ENCODE data around the gene RAB35. TPM values are rescaled to one million over a fixed set of nuclear protein-coding genes. Genes with fewer than 3 reads are reported as not detected.

The RAB35 gene
- total RNA-seq, 2 donors from 2014 or later, result 4.0 to 7.0 TPM

DNA sequence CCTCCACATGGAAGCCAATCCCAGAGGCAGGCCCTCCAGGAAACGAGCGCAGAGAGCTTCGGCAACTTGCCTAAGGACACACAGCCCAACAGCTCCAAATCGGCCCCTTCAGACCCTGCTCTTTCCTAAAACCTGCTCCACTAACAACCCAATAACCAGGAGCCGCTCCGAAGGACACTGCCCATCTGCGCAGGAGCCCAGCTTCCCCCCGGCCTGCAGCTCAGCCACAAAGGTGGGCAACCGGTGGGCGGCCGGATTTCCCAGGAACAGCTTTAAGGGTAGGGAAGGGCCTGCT, 13.6 kb downstream of the RAB35 start:
- WGBS, 2 donors, result 91 to 100% methylated on average over 3 to 10 of the region's 11 CpGs
- Histone ChIP-seq H3K27me3 (no peaks in the 10 kb centered on the region), H3K36me3 (replicated peaks in 1 of 2; ENCODE audit: insufficient read depth in 1 of 2, low read depth in 2 of 2) (peaks cover 0 to 12% of the 10 kb centered on the region in 2 donors), H3K4me3 (no peak overlapping the region), H3K9me3 (no peaks in the 10 kb centered on the region), H3K4me1 (peaks cover 15% of the 10 kb centered on the region), H3K27ac (no peak overlapping the region)
- intact Hi-C loops (cut with DNase I), result no loop called here
- DNase-seq (no peak), ATAC-seq (no peak)
- TF ChIP-seq, protein P1, sequence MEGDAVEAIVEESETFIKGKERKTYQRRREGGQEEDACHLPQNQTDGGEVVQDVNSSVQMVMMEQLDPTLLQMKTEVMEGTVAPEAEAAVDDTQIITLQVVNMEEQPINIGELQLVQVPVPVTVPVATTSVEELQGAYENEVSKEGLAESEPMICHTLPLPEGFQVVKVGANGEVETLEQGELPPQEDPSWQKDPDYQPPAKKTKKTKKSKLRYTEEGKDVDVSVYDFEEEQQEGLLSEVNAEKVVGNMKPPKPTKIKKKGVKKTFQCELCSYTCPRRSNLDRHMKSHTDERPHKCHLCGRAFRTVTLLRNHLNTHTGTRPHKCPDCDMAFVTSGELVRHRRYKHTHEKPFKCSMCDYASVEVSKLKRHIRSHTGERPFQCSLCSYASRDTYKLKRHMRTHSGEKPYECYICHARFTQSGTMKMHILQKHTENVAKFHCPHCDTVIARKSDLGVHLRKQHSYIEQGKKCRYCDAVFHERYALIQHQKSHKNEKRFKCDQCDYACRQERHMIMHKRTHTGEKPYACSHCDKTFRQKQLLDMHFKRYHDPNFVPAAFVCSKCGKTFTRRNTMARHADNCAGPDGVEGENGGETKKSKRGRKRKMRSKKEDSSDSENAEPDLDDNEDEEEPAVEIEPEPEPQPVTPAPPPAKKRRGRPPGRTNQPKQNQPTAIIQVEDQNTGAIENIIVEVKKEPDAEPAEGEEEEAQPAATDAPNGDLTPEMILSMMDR (IDR thresholded peaks at IDR 0.05), result no peak
- no peak for TF ChIP-seq POLR2A (IDR thresholded peaks at IDR 0.05)

GRCh38 chr12:120102189-120103043, 14.1 kb downstream of the RAB35 start:
- H3K9me3 ChIP-seq, result no peaks in the 10 kb centered on the region
- peaks cover 15% of the 10 kb centered on the region for H3K4me1 ChIP-seq
- intact Hi-C loops (cut with DNase I), result no loop called here
- ATAC-seq (no peak), DNase-seq (no peak)
- 79 to 85% methylated on average over 9 to 29 of the region's 30 CpGs for WGBS, 2 donors
- H3K27ac ChIP-seq, result no peak overlapping the region
- no peak for TF ChIP-seq POLR2A (IDR thresholded peaks at IDR 0.05)
- TF ChIP-seq, protein P1 (IDR thresholded peaks at IDR 0.05), result no peak
- peaks cover 0 to 10% of the 10 kb centered on the region in 2 donors for H3K36me3 ChIP-seq (replicated peaks in 1 of 2; ENCODE audit: insufficient read depth in 1 of 2, low read depth in 2 of 2)
- no peaks in the 10 kb centered on the region for H3K27me3 ChIP-seq
- no peak overlapping the region for H3K4me3 ChIP-seq

DNA sequence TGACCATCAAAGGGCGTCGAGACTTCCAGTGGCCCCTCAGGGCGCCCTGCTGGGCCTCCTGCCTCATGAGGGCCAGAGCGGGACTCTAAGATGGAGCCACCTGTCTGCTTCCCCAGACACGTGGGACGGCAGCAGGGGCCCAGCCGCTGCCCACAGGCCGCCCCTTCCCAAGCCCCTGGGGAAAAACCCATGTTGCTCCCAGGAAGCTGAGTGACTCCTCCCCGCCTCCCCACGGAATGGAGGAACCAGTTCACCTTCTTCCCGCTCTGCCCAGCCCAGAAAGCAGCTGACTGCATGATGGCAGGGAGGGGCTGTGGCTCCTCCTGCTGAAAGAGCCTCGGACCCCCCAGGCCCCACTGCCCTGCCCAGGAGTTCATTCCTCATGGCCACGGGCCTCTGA, 14.9 kb downstream of the RAB35 start:
- ATAC-seq (no peak), DNase-seq (no peak)
- intact Hi-C loops (cut with DNase I), result no loop called here
- no peaks in the 10 kb centered on the region for H3K9me3 ChIP-seq
- H3K4me3 ChIP-seq, result no peak overlapping the region
- TF ChIP-seq POLR2A (IDR thresholded peaks at IDR 0.05), result no peak
- TF ChIP-seq, protein P1 (IDR thresholded peaks at IDR 0.05), result no peak
- H3K4me1 ChIP-seq, result peaks cover 15% of the 10 kb centered on the region
- H3K36me3 ChIP-seq (replicated peaks in 1 of 2; ENCODE audit: insufficient read depth in 1 of 2, low read depth in 2 of 2), result peaks cover 0 to 15% of the 10 kb centered on the region in 2 donors
- WGBS, 2 donors, result 67 to 75% methylated on average over 2 to 13 of the region's 13 CpGs
- no peak overlapping the region for H3K27ac ChIP-seq
- H3K27me3 ChIP-seq, result no peaks in the 10 kb centered on the region

GRCh38 chr12:120101182-120101581, 15.4 kb downstream of the RAB35 start:
- H3K9me3 ChIP-seq, result no peaks in the 10 kb centered on the region
- DNase-seq, result peak in 2 of 4 donors; percentile 27 to 34
- TF ChIP-seq POLR2A (IDR thresholded peaks at IDR 0.05), result no peak
- TF ChIP-seq, protein P1 (IDR thresholded peaks at IDR 0.05), result no peak
- no peaks in the 10 kb centered on the region for H3K27me3 ChIP-seq
- H3K4me3 ChIP-seq, result no peak overlapping the region
- H3K27ac ChIP-seq, result no peak overlapping the region
- H3K36me3 ChIP-seq (replicated peaks in 1 of 2; ENCODE audit: insufficient read depth in 1 of 2, low read depth in 2 of 2), result peaks cover 0 to 18% of the 10 kb centered on the region in 2 donors
- ATAC-seq, result peak; percentile 43
- intact Hi-C loops (cut with DNase I), result no loop called here
- WGBS, 2 donors, result 49 to 74% methylated on average over 10 to 11 of the region's 11 CpGs
- H3K4me1 ChIP-seq, result peaks cover 15% of the 10 kb centered on the region

DNA sequence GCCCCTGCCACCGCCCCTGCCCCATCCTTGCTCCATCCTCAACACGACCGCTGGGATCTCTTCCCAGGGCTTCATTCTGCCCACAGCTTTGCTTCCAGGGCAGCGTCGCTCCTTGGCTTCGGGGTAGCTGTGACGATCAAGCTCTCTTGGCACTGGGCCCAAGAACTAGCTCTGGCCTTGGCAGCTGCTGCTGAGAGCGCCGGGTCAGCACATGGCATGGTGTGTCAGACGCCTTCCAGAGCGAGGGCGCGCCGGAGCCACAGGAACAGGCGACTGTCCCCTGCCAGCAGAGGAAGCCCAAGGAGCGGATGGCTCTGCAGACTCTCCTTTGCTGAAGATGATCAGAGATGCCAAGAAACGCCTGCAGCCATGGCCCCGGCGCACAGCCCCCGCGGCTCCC, 15.9 kb downstream of the RAB35 start:
- ATAC-seq (peak; percentile 51), DNase-seq (peak; percentile 61 to 84 (median 76))
- WGBS, 2 donors, result 52 to 92% methylated on average over 4 to 21 of the region's 21 CpGs
- Histone ChIP-seq H3K4me1 (peaks cover 15% of the 10 kb centered on the region), H3K27ac (no peak overlapping the region), H3K36me3 (replicated peaks in 1 of 2; ENCODE audit: insufficient read depth in 1 of 2, low read depth in 2 of 2) (peaks cover 0 to 18% of the 10 kb centered on the region in 2 donors), H3K4me3 (no peak overlapping the region), H3K27me3 (no peaks in the 10 kb centered on the region), H3K9me3 (no peaks in the 10 kb centered on the region)
- TF ChIP-seq, protein P1 (IDR thresholded peaks at IDR 0.05), result no peak
- TF ChIP-seq POLR2A (IDR thresholded peaks at IDR 0.05), result no peak
- intact Hi-C loops (cut with DNase I), result no loop called here
